Brain pericyte (primary cell): ENCODE results near the gene XPNPEP2.

Experiments used
- DNase-seq: peaks from one replicate; pipeline ENCODE4 v3.0.0-alpha.2; 2012; ENCODE audit warnings: low read depth, low spot score

The XPNPEP2 gene

DNA sequence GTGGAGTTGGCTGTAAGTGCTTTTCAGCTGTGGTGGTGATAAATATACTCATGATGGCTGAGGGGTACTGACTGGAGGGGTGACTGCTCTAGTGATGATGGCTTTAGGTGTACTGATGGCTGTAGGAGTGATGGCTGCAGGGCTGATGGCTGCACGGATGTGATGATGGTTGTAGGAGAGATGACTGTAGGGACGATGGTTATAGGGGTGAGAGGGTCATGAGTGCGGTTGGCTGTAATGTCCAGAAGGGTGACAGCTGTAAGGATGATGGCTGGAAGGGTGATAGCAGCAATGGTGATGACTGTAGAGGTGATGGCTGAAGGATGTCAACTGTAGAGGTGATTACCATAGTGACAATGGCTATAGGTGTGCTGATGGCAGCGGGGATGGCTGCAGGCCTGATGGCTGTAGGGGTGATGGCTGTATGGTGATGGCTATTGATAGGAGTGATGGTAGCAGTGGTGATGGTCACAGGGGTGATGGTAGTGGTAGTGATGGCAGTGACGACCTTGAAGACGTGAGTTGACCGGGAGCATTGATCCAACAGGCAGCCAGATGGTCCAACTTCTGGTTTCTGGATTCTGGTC, 40.4 kb downstream of the XPNPEP2 start:
- no peak for DNase-seq

DNA sequence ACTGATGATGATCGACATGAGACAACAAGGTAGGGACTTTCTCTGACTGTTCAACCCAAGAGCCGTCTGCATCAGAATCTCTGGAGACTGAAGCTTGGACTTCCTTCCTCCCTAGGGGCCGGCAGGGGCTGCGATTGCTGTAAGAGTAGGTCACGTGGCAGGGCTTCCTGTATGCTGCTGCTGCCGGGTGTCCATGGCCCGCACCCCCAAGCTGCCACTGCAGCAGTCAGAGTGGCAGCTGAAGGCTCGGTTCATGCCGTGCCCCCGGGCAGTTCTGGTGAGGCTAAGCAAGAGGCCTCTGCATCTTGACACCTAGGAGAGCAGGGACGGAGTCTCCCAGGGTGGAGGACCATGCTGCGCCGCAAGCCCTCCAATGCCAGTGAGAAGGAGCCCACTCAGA, 41.0 kb downstream of the XPNPEP2 start, which contains the start of gene SASH3:
Gene SASH3 (plus strand): TSS at position 203 of the 400 bp plus-strand sequence. CDS start 149 bp downstream, at position 352.
- no peak for DNase-seq

DNA sequence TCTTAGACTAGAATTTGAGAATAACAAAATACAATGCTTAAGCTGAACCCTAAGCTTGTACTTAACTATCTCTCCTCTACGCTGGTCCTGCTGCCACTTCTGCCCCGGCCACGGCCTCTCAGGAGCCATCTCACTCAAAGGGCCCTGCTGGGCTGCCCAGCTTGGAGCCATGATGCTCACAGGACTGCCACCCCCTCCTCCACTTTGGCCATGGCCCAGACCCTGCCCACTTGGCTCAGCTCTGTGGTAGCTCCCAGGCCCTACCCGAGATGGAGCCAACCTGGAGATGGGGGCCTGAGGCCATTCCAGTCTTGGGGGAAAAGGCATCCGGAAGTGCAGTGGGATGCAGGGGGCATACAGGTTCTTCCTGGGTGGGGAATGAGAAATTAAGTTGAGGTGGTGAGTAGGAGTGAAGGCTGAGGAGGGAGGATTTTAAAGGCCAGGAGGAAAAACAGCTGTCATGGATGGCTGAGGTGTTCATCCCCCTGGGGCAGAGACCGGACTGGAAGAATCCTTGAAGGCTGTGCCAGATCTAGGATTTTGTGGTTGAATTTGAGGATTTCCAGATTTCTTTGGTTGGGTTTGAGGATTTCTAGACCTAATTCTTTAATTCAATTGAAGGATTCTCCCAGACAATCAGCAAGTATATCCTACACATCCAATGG, 41.8 kb downstream of the XPNPEP2 start:
- DNase-seq: no peak

DNA sequence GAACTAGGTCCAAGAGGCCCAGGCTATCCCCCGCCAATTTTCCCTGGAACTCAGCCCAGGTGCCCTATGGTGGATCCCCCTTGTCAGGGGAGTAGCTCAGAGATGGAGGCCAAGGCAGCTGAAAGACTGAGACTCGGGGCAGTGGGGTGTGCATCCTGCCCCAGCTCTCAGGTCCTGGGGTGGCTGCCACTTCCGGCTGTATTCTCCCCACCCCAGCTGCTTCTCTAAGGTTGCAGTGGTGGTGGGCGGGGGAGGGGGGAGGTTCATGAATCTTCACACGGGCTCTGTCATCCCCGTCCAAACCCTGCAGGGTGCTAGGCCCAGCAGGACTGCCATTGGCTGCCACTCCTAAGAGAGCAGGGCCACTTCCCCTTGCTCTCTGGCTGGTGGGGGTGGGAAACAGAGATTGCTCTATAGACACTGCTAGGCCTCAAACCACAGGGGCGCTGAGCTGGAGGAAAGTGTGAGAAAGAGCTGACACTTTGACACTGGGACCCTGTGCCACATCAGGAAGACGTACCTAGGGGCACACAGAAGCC, 42.4 kb downstream of the XPNPEP2 start:
- DNase-seq: no peak

DNA sequence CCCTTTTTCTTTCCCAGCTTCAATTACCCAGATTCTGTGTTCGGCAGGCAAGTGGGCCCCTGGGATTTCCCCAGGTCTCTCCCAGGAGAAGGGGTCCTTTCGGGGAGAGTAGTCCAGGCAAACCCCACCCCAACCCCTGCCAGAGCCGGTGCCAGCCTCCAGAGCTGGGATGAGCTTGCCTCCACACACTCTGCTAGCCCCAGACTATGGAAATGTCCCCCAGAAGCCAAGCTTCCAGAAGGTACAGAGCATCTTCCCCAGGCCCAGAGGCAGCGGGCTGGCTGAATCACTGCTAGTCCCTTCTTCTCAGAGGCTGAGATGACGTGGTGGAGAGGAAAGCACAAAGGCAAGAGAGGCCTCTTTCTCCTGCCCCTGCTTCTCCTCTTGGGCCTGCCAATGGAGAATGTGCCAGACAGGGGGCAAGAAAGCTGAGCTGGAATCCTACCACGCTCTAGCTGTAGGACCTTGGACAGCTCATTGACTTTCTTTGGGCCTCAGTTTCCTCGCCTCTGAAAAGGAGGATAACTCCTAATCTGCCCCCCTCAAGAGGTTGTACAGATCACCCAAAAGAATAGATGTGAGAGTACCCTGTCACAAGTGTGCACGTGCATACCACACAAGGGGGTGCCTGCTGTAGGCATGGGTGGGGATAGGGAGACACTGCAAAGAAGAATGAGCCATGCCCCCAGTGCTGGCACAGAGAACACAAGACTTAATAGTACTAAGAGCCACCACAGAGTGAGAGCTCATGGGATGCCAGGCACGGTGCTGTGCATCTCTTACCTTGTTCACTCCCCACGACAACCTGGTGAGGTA, 43.1 kb downstream of the XPNPEP2 start:
- DNase-seq: no peak

DNA sequence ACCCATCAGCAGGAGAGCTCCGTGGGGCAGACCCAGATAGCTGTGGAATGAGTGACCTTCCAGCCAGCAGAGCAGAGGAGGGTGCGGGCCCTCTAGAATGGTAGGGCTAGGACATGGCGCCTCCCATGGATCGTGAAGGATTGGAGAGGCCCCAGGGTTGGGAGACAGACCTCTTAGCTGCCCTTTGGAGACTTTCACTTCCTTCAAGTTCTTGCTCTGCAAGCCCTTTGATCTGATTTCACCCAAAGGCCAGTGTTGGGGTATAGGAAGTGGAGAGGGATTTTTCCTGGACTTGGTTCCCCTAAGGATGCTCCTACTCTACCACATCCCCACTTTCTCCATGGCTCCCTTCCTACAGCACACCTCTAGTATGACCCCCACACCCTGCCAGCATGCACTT, 43.9 kb downstream of the XPNPEP2 start:
- DNase-seq: no peak

DNA sequence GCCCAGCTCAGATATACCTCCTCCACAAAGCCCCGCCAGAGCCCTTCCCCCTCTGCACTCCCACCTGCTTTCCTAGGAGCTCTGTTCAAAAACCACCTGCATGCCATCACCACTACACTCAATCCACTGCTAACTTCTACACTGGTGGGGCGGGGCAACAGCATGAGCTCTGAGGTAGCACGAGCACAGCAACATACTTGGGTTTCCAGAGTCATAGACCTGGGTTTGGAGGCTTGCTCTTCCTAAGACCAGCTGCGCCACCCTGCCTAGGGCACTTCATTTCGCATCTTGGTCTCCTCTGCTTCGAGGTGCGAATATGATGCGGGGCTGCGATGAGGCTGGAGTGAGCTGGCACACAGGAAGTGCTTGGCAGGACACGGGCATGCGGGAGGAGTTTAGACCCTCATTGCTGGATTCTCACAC, 44.5 kb downstream of the XPNPEP2 start:
- DNase-seq: no peak

DNA sequence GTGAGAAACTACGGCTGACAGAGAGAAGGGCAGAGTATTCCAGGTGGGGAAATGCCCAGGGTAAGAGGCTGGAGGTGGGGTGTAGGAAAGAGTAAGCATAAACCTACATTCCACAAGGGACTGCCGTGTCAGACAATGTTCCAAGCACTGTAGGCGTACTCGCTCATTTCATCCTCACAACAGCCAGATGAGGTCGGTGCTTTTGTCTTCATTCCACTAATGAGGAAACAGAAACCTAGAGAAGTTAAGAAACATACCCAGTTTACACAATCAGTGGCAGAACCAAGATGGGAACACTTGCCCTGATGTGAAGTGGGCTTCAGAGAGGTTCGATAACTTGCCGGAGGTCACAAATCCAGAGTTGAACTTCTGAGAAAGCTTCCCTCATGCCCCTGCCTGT, 45.6 kb downstream of the XPNPEP2 start:
- no peak for DNase-seq

DNA sequence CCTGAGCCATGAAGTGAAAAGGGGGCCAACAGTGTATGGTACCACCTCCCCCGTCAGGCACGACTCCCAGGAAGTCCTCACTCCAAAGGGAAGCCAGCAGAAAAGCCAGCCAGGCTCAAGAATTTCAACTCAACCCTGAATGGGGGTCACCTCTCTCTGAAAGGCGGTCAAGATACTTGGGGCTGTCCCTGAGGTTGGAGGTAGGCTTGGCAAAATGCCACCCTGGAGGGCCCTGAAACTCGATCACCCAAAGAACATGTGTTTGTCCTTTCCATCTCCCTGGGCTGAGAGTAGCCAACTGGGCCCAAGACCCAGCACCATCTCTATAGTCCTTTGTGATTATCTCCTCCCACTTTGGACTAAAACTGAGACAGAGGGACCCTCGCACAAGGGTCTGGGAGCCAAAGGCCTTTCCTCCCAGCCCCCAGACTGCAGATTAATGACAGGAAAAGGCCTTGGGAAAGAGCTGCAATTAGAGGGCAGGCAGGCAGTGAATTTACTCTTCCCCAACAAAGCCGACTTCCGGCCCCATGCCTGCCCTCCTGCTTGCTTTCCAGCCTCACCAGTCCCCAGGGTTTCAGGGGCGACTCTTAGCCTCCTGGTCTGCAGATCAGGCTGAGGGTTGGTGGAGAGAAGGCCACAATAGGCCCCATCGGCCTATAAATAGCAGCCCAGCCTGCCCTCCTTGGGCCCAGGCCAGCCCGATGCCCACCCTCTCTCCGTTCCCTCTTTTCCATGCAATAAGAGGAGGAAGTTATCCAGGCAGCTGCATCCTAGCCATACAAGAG, 46.6 kb downstream of the XPNPEP2 start:
- DNase-seq: no peak

DNA sequence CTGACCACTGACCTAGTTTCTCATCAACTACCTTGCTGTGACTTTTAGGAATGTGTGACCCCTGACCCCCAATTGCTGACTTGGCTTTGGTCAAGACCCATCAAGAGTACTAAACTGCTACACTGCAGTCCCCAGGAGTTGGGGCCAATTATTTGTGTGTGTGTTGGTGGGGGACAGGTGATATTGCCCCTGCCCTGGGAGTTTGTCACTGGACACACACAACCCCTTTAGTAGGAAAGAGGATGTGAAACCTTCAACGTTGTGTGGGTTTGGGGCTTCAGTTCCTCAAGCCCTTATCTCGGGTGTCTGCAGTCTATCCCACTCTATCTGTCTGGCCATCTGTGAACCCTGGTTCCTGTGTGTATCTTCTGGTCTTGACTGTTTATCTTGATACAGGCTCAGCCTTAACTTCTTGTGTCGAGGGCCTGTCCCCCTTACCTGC, 47.5 kb downstream of the XPNPEP2 start:
- no peak for DNase-seq

DNA sequence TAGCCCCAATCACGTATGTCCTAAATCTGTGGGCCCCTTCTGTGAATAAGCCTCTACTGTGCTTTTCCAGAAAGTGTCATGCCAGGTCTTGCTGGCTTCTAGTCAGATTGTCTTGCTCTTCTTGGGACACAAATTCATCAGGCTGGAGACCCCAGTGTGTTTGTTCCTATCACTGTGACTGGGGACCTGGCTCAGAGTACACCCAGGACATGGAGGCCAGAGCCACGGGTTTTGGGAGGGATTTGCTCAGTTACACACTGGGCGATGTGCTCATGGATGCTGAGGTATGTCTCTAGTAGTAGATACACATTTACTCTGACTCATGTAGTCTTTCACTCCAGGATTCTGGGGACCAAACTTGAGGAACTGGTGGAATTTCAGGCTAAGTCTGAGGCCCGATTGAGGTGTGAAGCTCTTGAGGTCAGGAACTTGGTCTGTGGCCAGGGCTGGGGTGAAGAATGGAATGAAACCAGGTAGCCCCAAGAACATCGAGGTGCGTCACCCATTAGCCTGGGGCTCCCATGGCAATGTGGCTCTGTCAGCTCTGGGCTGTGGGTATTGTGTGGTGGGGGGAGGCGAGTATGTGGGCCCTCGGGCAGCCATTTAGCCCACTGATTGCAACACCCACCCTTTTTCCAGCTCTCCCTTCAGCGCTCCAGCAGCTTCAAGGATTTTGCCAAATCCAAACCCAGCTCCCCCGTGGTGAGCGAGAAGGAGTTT, 48.7 kb downstream of the XPNPEP2 start:
- DNase-seq: no peak

DNA sequence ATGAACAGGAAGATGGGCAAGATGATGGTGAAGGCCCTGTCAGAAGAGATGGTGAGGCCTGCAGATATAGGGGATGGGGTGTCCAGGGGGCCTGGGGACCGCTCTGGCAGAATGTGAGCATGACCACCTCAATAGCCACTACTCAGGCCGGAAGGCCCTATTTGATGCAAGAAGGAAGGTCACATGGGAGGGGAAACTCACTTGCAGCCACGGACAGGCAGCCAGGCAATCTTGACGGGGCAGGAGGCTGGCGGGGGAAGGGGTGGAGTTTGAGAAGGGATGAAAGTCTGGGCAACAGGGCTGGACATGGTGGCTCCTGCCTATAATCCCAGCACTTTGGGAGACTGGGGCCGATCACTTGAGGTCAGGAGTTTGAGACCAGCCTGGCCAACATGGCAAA, 49.7 kb downstream of the XPNPEP2 start:
- no peak for DNase-seq

DNA sequence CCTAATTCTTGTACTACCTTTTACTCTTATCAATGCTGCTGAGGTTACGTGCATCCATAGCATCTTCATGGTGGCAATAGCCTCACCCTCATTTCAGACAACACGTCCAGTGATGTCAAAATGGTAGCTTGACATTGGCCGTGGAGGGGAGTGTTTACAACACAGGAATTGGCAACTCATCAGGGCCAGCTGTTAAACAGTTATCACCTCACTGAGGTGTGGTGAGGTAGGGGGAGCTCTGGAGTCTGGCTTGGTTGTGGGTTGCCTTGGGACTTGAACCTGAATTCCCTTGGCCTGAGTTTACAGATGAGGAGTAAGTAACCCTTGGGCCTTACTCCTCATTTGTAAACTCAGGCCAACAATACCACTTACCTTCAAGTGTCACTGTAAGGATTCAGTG, 51.4 kb downstream of the XPNPEP2 start:
- DNase-seq: no peak

DNA sequence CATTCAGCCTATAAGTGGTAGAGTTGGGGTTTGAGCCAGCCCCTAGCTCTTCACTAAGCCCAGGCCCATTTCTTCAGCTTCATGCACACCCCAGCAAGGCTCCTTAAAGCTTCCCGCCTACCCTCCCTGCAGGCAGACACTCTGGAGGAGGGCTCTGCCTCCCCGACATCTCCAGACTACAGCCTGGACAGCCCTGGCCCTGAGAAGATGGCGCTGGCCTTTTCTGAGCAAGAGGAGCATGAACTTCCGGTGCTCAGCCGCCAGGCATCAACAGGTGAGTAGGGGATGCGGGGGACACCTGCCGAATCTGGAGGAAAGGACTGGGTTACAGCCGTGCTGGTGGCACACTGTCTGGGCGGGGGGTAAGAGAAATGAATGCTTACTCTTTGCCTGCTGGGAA, 52.0 kb downstream of the XPNPEP2 start:
- DNase-seq: no peak

DNA sequence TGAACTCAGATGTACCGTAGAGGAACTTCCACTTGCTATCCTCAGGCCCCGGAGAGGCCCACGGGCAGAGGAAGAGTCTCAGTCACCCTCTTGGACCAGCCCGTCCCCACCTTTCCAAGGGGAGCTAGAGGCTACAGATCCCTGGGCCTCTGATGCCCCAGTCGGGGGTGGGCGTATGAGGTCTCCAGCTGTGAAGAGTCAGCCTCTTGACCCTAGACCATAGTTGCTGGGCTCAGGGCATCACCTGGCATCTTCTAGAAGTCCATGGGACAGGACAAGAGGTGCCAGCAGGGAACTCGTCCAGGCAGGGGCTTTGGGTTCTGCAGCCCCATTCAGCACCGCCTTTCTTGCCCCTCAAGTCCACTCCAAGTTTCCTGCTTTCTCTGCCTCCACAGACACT, 52.6 kb downstream of the XPNPEP2 start:
- no peak for DNase-seq

DNA sequence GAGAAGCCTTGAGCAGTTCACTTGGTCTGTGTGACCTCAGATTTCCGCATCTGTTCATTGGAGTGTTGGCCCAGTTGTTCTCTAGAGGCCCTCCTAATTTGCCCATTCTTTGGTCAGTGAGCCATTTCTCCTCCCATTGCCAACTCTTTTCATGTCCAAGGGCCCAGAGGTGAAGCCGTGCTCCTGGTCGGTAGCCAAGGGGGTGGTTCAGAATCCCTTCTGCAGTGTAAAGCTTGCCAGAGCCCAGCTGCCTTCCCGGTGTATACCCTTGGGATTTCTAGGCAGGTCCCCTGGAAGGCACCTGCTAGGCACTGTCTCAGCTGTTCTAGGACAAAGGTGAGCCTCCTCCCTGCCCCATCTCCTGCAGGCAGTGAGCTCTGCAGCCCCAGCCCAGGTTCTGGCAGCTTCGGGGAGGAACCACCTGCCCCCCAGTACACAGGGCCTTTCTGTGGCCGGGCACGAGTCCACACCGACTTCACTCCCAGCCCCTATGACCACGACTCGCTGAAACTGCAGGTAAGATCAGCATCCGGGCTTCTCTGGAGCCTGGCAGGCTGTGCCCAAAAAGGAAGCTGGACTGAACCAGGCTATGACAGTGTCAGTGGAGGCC, 53.3 kb downstream of the XPNPEP2 start:
- DNase-seq: no peak

DNA sequence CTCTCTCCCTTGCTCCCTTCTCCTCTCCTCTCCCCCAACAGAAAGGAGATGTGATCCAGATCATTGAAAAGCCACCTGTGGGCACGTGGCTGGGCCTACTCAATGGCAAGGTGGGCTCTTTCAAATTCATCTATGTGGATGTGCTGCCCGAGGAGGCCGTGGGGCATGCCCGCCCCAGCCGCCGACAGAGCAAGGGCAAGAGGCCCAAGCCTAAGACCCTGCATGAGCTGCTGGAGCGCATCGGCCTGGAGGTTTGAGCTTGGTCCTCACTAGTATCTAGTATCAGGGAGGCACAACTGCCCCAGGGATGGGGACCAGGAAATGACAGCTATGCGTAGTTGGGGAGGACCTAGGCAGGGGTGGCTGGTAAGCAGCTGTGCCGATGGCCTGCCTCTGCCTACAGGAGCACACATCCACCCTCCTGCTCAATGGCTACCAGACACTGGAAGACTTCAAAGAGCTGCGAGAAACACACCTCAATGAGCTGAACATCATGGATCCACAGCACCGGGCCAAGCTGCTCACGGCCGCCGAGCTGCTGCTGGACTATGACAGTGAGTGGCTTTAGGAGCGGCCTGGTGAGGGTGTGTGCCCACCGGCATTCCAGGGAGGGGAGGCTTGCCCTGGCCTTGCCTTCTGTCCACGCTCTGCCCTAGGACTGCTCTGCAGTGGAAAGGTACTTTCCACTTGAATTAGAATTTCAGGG, 54.0 kb downstream of the XPNPEP2 start:
- no peak for DNase-seq

DNA sequence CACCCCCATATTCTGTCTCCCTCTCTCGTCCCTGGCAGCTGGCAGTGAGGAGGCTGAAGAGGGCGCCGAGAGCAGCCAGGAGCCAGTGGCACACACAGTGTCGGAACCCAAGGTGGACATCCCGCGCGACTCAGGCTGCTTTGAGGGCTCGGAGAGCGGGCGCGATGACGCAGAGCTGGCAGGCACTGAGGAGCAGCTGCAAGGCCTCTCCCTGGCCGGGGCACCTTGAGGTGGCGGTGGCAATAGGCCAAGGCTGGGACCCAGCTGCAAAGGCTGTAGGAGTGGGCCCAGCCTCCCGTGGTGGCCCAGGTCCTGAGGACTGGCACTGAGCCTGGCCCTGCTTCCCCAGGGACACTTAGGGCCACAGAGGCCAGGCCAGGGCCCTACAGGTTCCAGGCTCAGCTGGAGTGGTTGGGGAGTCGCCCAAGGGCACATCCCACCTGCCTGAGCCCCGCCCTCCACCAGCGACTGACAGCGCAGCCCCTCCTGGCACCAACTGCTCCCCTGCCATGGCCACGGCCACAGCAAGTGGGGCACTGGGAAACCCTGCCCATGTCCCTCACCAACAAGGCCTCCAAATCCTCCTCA, 54.9 kb downstream of the XPNPEP2 start:
- no peak for DNase-seq

DNA sequence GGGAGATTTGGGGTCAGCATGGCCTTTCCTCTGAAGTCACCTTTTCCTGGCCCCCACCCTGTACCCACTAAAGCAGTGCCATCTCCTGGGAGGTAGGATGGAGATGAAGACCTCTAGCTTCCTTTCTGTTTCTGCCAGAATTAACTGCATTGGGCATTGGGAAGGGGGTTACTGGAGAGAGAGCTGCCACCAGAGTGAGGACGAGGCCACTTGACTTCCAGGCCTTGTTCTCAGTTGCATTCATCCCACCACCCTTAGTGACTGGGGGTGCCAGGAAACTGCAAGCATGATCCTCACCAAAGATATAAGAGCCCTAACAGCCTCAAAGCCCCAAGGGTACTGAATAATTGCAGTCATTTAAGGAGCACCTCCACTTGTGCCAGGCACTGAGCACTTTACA, 56.8 kb downstream of the XPNPEP2 start:
- DNase-seq: no peak
